Smooth muscle cell of the pulmonary artery (primary cell): ENCODE results near the gene ERMARD. TPM values are rescaled to one million over a fixed set of nuclear protein-coding genes. Genes with fewer than 3 reads are reported as not detected.

Source experiments
- total RNA-seq: library from RNA; depleted of rRNA; stranded (reverse); fragments of >200 nt; gene quantifications from 2 replicates; pipeline ENCODE4 v1.2.3, GENCODE V29; 2014

ERMARD gene
- 20.4 and 21.5 TPM in 2 replicates for total RNA-seq

DNA sequence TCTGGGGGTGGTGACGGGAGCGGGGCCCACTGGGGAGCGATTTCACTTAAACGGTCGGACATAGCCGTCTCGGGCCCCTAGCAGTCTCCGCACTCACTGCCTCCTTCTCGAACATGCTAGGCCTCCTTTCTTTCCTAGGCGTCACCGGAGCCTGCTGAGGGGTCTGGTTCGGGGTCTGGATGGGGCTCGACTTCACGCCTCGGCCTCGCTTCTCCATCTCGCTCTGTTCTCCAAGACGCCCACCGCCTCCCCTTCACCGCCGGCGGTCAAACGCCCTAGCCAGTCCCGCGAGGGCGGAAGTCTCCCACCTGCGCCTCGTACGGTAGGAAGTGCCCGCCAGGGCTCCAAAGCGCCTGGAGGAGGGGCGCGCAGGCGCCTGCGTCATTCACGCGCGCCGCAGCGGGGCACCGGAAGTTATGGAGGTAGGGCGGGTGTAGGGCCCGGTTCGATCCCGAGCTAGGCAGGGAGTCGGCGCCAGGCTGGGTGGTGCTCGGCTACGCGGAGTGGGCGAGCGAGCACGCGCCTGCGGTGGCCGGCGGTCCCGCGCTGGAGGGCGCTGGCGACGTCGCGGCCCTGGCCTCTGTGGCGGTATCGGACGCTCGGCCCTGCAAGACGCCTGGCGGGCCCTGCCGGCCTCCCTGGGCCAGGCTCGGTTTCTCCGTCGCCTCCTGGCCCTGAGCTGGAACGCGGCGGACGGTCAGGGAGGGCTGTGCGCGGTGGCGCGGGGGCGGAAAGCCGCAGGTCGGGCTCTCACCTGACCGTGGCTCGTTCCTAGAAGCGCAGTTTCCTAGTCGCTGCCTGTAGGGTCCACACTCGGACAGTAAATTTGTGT, at the start of gene ERMARD, which contains the start of gene DYNLT2:
TSS of gene ERMARD (plus strand) at position 381 of the 832 bp plus-strand sequence. CDS start at position 417, 36 bp downstream.
TSS of gene DYNLT2 (minus strand) at position 331 of the 832 bp plus-strand sequence. CDS start at position 217, 114 bp downstream.

DNA sequence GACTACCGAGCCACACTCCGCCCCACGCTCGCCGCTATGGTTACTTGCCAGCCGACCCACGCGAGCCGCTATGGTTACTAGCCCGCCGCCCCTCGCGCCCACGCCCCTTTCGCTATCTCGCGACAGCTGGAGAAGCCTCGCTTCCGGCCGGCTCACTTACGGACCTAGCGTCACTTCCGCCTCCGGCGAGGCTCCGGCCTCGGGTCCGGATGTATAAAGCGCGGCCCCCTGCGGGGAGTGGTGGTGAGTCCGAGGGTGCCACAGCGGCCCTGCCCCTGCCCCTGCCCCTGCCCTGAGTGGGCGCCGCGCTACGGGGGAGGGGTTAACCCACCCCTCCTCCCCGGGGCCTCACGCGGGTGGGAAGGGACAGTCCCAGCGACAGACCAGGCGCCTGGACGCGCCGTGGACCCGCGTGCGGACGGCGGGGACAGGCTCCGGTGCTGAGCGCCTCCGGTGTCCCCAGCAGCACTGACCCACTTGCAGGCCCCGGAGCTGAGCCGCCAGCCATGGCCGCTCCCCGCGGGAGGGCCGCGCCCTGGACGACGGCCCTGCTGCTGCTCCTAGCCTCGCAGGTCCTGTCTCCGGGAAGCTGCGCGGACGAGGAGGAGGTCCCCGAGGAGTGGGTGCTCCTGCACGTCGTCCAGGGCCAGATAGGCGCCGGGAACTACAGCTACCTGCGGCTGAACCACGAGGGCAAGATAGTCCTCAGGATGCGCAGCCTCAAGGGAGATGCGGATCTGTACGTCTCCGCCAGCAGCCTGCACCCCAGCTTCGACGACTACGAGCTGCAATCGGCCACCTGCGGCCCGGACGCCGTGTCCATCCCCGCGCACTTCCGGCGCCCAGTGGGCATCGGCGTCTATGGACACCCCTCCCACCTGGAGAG, 49.2 kb upstream of the ERMARD start, which contains the start of the genes C6orf120 and WDR27:
TSS of gene C6orf120 (plus strand) at position 173 of the 886 bp plus-strand sequence. CDS start at position 507, 334 bp downstream.
TSS of gene WDR27 (minus strand) at position 76 of the 886 bp plus-strand sequence. CDS start 13,024 bp downstream, outside the sequence.

GRCh38 chr6:169724494-169725124, 26.8 kb upstream of the ERMARD start, which contains the start of gene PHF10:
Gene PHF10, minus strand, starts transcription at chr6:169724500. Its CDS starts 569 bp downstream, at chr6:169723931.

Other genes starting within 250 kb of the ERMARD start
- gene WDR27, start 49.6 kb upstream of the ERMARD start, total RNA-seq: 20.5 and 28.5 TPM in 2 replicates
- gene C6orf120, start 49.5 kb upstream of the ERMARD start, total RNA-seq: 45.2 and 47.6 TPM in 2 replicates
- gene PHF10, start 27.1 kb upstream of the ERMARD start, total RNA-seq: 27.0 and 29.3 TPM in 2 replicates
- 0.39 and 0.43 TPM in 2 replicates for gene DYNLT2, start 50 bp upstream of the ERMARD start, total RNA-seq